HG02885 (cell line): ENCODE results near the gene SEMA3E.
A peak's percentile ranks its signal among the peaks of the same experiment; 100 is the strongest.
"Not testable (repeated sequence)": the region's sequence is repeated elsewhere in the genome, so short reads cannot be mapped to it uniquely, and the experiment has no call there.

Experiments
- ATAC-seq: cut with Tn5 transposase; IDR thresholded peaks from one replicate; pipeline ENCODE4 v1.9.1; 2021; ENCODE audit warnings: mild to moderate bottlenecking; ENCODE audit not compliant: unreplicated experiment, poor library complexity

Gene SEMA3E

DNA sequence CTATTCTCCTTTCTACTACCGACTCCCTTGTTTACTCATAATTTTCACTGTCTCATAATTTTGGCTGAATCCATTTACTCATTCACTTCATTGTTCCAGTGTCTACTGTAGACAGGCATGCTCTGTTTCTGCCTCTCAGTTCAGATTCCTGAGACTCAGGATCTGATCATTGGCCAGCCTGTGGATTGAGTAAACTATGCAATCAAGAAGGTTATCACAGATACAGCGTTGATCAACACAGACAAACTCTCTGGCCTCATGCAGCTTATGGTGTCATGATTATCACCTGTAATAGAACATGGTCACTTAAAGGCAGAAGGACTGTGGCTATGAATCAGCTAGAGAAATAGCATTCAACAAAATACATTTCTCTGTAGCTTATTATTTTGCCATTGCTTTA lies 86.0 kb downstream of the SEMA3E start:
- ATAC-seq = no peak

GRCh38 chr7:83562289-83562688 lies 86.7 kb downstream of the SEMA3E start:
- no peak for ATAC-seq

- ATAC-seq = no peak
These were observed 89.1 kb downstream of the SEMA3E start for GRCh38 chr7:83559887-83560286.

DNA sequence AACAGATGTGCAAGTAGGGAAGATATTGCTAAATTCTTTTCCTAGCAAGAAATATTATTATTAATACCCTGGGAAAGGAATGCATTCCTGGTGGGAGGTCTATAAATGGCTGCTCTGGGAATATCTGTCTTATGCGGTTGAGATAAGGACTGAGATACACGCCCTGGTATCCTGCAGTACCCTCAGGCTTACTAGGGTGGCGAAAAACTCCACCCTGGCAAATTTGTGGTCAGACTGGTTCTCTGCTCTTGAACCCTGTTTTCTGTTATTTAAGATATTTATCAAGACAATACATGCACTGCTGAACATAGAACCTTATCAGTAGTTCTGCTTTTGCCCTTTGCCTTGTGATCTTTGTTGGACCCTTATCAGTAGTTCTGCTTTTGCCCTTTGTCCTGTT lies 96.4 kb downstream of the SEMA3E start:
- not testable (repeated sequence) for ATAC-seq

DNA sequence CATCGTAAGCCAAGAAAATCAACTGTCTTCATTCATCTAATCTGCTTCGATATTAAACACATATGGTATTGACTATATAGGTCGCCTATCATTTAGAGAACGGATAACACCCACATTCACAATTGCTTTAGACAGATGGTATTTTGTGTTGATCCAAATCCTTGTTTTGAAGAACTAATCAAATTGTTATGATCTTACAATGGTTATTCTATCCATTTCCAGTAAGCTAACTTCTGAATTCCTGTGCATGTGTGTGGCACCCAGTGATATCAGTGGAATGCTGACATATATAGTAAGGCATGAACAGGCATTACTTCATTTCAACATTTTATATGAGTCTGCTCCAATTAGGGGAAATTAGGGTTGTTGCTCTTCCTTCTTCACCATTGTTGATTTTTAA lies 98.8 kb downstream of the SEMA3E start:
- no peak for ATAC-seq

GRCh38 chr7:83548250-83548649 lies 100.7 kb downstream of the SEMA3E start:
- no peak for ATAC-seq

DNA sequence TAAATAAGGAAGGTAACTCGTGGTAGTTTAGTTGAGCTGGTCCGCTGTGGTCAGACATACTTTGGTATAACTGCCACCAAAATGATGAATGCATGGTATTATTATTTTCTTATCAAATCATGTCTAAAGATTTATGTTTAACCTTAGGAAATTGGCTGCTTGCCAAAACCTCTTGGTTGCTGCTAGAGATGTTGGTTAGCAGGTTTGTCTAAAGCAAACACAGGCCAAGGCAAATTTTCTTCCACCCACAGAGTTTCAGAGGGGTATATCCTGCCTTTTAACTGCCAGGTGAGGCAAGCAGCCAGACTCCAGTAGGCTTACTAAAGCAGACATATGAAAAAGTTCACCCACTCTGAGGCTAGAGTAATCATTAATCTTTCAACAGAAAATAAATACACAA lies 101.4 kb downstream of the SEMA3E start:
- ATAC-seq = peak; percentile 91

DNA sequence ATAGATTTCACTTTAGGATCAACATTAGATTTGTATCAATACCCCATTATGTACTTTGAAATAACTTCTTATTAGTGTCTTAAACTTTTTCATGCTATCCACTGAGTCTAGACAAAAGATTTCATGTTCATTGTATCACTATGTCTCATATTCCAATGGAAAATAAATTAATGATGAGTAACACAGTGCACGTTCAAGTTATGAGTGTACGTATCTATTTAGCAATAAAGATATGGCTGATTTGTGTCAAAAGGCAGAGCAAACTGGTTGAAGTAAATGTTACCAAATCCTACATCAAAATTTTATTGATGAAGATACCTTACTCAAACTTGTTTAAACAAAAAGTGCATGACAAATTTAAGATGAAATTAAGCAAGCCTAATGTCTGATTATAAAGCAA lies 102.4 kb downstream of the SEMA3E start:
- ATAC-seq = no peak

GRCh38 chr7:83541187-83541960 lies 107.6 kb downstream of the SEMA3E start:
- no peak for ATAC-seq

- no peak for ATAC-seq
These were observed 114.5 kb downstream of the SEMA3E start for GRCh38 chr7:83534488-83534887.

GRCh38 chr7:83532219-83532618 lies 116.7 kb downstream of the SEMA3E start:
- no peak for ATAC-seq

DNA sequence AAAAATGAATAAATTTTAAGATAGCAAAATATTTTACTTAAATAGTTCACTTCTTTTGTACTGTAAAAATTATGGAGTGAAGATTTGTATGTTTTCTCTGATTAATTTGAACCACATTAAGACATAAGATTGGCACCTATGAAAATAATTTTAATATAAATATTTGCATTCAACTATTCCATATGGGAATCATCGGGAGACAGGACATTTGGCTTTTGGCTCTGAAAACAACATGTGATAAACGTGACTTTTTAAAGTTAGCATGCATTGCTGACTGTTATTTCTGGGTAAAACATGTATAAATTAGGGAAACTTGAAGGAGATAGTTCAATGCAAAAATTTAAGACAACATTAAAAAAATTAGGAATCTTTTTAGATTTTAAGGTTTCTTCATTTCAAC lies 117.2 kb downstream of the SEMA3E start:
- no peak for ATAC-seq

- ATAC-seq = no peak
These were observed 120.0 kb downstream of the SEMA3E start for GRCh38 chr7:83528925-83529423.

DNA sequence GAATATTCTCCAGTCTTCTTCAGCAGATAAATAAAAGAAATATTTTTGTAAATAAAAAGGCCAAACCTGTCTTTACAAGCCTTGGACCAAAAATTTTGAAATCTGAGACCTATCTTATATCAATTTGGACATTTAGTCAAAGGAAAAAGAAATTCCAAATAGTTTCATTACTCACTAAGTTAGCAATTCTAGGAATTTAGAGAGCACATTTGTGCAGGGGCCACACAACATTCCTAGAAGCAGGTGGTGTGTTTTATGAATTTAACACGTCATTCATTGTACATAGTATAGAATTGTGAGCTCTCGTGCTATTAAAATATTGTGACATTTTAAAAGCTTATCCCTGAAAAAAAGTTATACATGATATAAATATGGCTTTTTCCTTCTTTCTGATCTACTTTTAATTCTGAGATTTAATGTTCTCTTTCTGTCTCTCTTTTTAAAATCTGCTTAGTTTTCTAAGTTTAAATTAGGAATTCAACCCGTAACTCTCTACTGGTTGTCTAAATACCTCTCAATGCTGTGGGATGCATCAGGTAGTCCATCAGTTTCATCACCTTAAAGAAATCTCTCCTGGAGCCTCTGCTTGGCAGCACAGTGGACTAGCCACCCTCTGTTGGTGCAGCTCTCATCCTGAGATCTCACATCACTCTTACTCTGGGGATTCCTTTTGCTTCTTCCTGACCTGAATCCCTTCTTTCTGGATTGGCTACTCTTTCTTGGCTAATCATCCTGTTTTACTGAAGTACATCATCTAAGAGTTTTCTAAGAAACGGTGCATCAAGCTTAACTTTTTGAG lies 124.5 kb downstream of the SEMA3E start:
- ATAC-seq = no peak

GRCh38 chr7:83520726-83521125 lies 128.2 kb downstream of the SEMA3E start:
- ATAC-seq = no peak

GRCh38 chr7:83519240-83519639 lies 129.7 kb downstream of the SEMA3E start:
- no peak for ATAC-seq

GRCh38 chr7:83517035-83517700 lies 131.8 kb downstream of the SEMA3E start:
- ATAC-seq = no peak

DNA sequence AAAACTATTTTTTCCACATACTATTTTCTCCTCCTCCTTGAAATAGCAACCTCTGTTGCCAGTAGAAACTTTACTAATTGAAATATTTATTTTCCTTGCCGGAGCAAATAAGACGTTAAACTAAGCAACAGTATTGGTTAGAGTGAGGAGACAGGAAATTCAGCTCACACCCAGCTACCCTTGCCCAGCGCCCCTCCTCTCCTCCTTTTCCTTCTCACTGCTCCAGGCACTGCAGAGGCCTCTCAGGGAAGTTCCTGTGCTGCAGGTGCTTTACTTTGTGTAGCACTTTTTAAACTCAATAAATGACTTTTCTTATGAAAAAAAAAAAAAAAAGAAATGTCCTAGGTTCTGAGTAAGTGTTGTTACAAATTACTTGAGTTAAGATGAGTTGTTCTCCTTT lies 134.0 kb downstream of the SEMA3E start:
- ATAC-seq = no peak

DNA sequence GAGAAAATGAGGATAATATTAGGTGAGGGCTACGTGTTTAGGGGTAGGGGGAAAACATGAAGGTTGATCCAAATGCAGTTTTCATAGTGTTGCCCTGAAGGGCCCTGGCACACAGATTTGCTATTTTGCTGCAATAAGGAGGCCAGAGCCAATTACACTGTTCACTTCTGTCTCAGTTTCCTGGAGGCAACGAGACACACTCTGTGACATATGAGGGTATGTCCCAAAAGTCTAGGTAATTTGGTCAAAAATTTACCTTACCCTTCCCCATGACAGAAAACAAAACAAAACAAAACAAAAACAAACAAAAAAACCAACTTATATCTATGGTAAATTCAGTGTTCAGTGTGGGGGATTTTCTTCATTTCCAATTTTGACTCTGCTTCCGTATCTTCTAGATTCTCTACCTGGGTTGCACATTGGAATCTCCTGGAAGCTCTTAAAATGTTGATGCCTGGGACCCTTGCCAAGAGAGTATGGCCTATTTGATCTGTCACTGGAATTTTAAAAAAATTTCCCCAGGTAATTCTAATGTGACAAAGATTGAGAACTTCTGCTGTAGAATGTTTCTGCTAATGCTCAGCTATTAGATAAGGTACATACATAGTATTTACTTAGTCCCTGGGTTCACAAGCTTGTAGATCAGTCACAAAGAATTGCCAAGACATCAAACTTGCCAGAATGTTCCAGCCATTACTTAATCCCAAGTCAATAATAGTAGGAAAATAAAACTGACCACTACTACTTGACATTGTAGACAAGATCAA lies 139.5 kb downstream of the SEMA3E start:
- no peak for ATAC-seq

DNA sequence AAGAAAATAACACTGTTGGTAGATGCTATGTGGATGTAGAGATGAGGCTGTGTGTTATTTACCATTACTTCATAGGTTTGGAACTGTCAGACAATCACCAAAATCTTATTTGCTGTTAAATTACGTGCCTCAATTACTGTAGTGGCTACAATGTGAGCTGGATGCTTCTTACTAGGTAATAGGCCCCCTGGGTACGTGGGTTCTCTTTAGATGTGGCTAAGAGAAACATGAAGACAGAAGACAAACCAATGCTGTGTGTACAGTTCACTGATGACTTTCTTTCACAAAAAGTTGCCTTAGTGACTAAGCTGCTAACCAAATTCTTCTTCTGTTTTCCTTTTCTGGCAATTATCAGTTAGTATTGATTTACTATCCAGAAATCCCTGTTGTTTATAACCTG lies 144.6 kb downstream of the SEMA3E start:
- ATAC-seq = no peak
